Measurements from ENCODE around the gene ATP10B. TPM values are rescaled to one million over a fixed set of nuclear protein-coding genes. Genes with fewer than 3 reads are reported as not detected.
"Not testable (repeated sequence)": the region's sequence is repeated elsewhere in the genome, so short reads cannot be mapped to it uniquely, and the experiment has no call there.

Gene ATP10B
- total RNA-seq, 2 experiments from 2014 or later: not detected

- H3K27ac ChIP-seq (ENCODE audit: low read depth, low read length, poor library complexity, severe bottlenecking): no peak overlapping the region
- H2AFZ ChIP-seq (ENCODE audit: low read length): no peak overlapping the region
- H3K9me3 ChIP-seq (ENCODE audit: low read length): no peaks in the 10 kb centered on the region
- H3K9me2 ChIP-seq (ENCODE audit: insufficient read depth, low read length): no peaks in the 10 kb centered on the region
- TF ChIP-seq CTCF (conservative IDR thresholded peaks at IDR 0.05; ENCODE audit: low read length) (no peak), EZH2phosphoT487 (IDR thresholded peaks at IDR 0.05; ENCODE audit: borderline replicate concordance, low read depth, low read length) (no peak)
- ChIA-PET POLR2A (interaction anchor here (0.7 kb wide), 1 partner anchor 1010 kb away, joined by 3 read pairs; no protein-coding TSS in a partner anchor), CTCF (ENCODE audit: unreplicated experiment) (no interaction called here)
- no peaks in the 10 kb centered on the region for H4K20me1 ChIP-seq (ENCODE audit: insufficient read depth, low read length)
- H3K36me3 ChIP-seq (ENCODE audit: insufficient read depth, low read length): no peaks in the 10 kb centered on the region
- intact Hi-C loops (cut with micrococcal nuclease; ENCODE audit: unreplicated experiment): no loop called here
- no peak overlapping the region for H3K4me2 ChIP-seq (ENCODE audit: low read length)
- no peaks in the 10 kb centered on the region for H3K79me2 ChIP-seq (ENCODE audit: insufficient read depth, low read depth, low read length)
- H3K4me1 ChIP-seq (ENCODE audit: insufficient read depth, low read length, poor library complexity, severe bottlenecking): no peaks in the 10 kb centered on the region
- no peak for DNase-seq (ENCODE audit: low spot score)
- no TSS peak for BruUV-seq (replicated peaks)
- H3K4me3 ChIP-seq (ENCODE audit: low read depth, low read length, poor library complexity, severe bottlenecking): no peak overlapping the region
Measured at GRCh38 chr5:160831801-160832200, 20.2 kb downstream of the ATP10B start.

GRCh38 chr5:160824301-160825001 lies 27.6 kb downstream of the ATP10B start:
- no peak for DNase-seq (ENCODE audit: low spot score)
- no peaks in the 10 kb centered on the region for H3K4me1 ChIP-seq (ENCODE audit: insufficient read depth, low read length, poor library complexity, severe bottlenecking)
- TF ChIP-seq EZH2phosphoT487 (IDR thresholded peaks at IDR 0.05; ENCODE audit: borderline replicate concordance, low read depth, low read length) (no peak), CTCF (conservative IDR thresholded peaks at IDR 0.05; ENCODE audit: low read length) (no peak)
- H3K9me3 ChIP-seq (ENCODE audit: low read length): no peaks in the 10 kb centered on the region
- no peaks in the 10 kb centered on the region for H3K79me2 ChIP-seq (ENCODE audit: insufficient read depth, low read depth, low read length)
- ChIA-PET CTCF (ENCODE audit: unreplicated experiment) (no interaction called here), POLR2A (no interaction called here)
- no peak overlapping the region for H3K27ac ChIP-seq (ENCODE audit: low read depth, low read length, poor library complexity, severe bottlenecking)
- no peak overlapping the region for H2AFZ ChIP-seq (ENCODE audit: low read length)
- no peak overlapping the region for H3K4me3 ChIP-seq (ENCODE audit: low read depth, low read length, poor library complexity, severe bottlenecking)
- no peaks in the 10 kb centered on the region for H3K9me2 ChIP-seq (ENCODE audit: insufficient read depth, low read length)
- no peaks in the 10 kb centered on the region for H4K20me1 ChIP-seq (ENCODE audit: insufficient read depth, low read length)
- no peaks in the 10 kb centered on the region for H3K36me3 ChIP-seq (ENCODE audit: insufficient read depth, low read length)
- intact Hi-C loops (cut with micrococcal nuclease; ENCODE audit: unreplicated experiment): no loop called here
- H3K4me2 ChIP-seq (ENCODE audit: low read length): no peak overlapping the region
- BruUV-seq (replicated peaks): no TSS peak

GRCh38 chr5:160812996-160813395 lies 39.0 kb downstream of the ATP10B start:
- H3K27ac ChIP-seq (ENCODE audit: low read depth, low read length, poor library complexity, severe bottlenecking); H3K9me3 ChIP-seq (ENCODE audit: low read length); H4K20me1 ChIP-seq (ENCODE audit: insufficient read depth, low read length); DNase-seq (ENCODE audit: low spot score); H2AFZ ChIP-seq (ENCODE audit: low read length); POLR2A ChIA-PET; H3K9me2 ChIP-seq (ENCODE audit: insufficient read depth, low read length); H3K36me3 ChIP-seq (ENCODE audit: insufficient read depth, low read length); H3K4me3 ChIP-seq (ENCODE audit: low read depth, low read length, poor library complexity, severe bottlenecking); BruUV-seq (replicated peaks); H3K4me2 ChIP-seq (ENCODE audit: low read length); intact Hi-C loops (cut with micrococcal nuclease; ENCODE audit: unreplicated experiment); CTCF ChIA-PET (ENCODE audit: unreplicated experiment); H3K79me2 ChIP-seq (ENCODE audit: insufficient read depth, low read depth, low read length); H3K4me1 ChIP-seq (ENCODE audit: insufficient read depth, low read length, poor library complexity, severe bottlenecking): not testable (repeated sequence)
